ENCODE results near the gene EYA4.

Gene EYA4

GRCh38 chr6:133512410-133513016 is 271.4 kb downstream of the EYA4 start:
- DNase-seq (ENCODE audit: low read depth in 1 of 2, low spot score in 1 of 2), result peak; percentile 11 to 69
- no peak for TF ChIP-seq JUND (IDR thresholded peaks at IDR 0.05; ENCODE audit: low read depth)
- in situ Hi-C loops (cut with HindIII; ENCODE audit: low pct_unique_long_range_greater_than_20kb, low sequenced_read_pairs), result no loop called here

- in situ Hi-C loops (cut with HindIII; ENCODE audit: low pct_unique_long_range_greater_than_20kb, low sequenced_read_pairs), result no loop called here
- DNase-seq (ENCODE audit: low read depth in 1 of 2, low spot score in 1 of 2), result no peak
- no peak for TF ChIP-seq JUND (IDR thresholded peaks at IDR 0.05; ENCODE audit: low read depth)
Observed at GRCh38 chr6:133523816-133524215, 282.7 kb downstream of the EYA4 start.

DNA sequence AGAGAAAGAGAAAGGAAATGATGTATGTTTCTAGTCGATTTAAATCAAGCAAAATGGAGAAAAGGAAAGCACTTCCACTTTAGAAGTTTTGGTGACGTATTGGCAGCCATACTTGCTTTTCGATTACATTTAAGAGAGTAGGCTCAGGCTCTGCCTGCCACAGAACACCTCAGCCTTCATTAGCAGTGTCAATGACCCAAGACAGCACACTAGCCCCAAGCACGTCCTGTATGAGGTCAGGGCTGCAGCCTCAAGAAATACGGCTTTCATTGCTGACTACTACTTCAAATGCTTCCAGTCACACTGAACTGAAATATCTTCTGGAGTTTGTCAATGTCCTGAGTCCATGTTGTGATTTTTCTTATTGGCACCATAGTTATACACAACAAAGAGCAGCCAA is 285.3 kb downstream of the EYA4 start:
- no peak for TF ChIP-seq JUND (IDR thresholded peaks at IDR 0.05; ENCODE audit: low read depth)
- no peak for DNase-seq (ENCODE audit: low read depth in 1 of 2, low spot score in 1 of 2)
- in situ Hi-C loops (cut with HindIII; ENCODE audit: low pct_unique_long_range_greater_than_20kb, low sequenced_read_pairs), result no loop called here

DNA sequence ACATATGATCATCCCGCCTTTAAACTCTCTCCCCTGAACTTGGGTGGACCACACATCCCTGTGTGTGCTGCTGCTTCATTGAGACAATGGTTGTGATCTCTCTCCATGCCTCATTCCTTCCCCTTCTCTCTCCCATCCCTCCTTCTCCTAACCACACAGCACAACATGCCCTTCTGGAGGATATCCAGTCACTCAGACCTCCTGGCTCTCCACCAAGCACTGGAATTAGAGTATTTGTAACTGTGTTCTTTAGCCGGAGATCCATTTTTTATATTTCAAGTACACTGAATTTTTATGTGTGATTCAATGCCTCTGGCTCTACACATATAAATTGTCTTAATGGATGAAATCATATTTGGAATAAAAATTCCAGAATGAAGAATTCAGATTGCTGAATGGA is 287.4 kb downstream of the EYA4 start:
- in situ Hi-C loops (cut with HindIII; ENCODE audit: low pct_unique_long_range_greater_than_20kb, low sequenced_read_pairs), result no loop called here
- TF ChIP-seq JUND (IDR thresholded peaks at IDR 0.05; ENCODE audit: low read depth), result no peak
- DNase-seq (ENCODE audit: low read depth in 1 of 2, low spot score in 1 of 2), result no peak

GRCh38 chr6:133532908-133533307 is 291.8 kb downstream of the EYA4 start:
- in situ Hi-C loops (cut with HindIII; ENCODE audit: low pct_unique_long_range_greater_than_20kb, low sequenced_read_pairs), result no loop called here
- DNase-seq (ENCODE audit: low read depth in 1 of 2, low spot score in 1 of 2), result no peak
- no peak for TF ChIP-seq JUND (IDR thresholded peaks at IDR 0.05; ENCODE audit: low read depth)

- DNase-seq (ENCODE audit: low read depth in 1 of 2, low spot score in 1 of 2), result no peak
- no peak for TF ChIP-seq JUND (IDR thresholded peaks at IDR 0.05; ENCODE audit: low read depth)
- in situ Hi-C loops (cut with HindIII; ENCODE audit: low pct_unique_long_range_greater_than_20kb, low sequenced_read_pairs), result no loop called here
Observed at GRCh38 chr6:133539502-133540259, 298.5 kb downstream of the EYA4 start.

- DNase-seq (ENCODE audit: low read depth in 1 of 2, low spot score in 1 of 2), result no peak
- TF ChIP-seq JUND (IDR thresholded peaks at IDR 0.05; ENCODE audit: low read depth), result no peak
- in situ Hi-C loops (cut with HindIII; ENCODE audit: low pct_unique_long_range_greater_than_20kb, low sequenced_read_pairs), result no loop called here
Observed at GRCh38 chr6:133540361-133540760, 299.2 kb downstream of the EYA4 start.

DNA sequence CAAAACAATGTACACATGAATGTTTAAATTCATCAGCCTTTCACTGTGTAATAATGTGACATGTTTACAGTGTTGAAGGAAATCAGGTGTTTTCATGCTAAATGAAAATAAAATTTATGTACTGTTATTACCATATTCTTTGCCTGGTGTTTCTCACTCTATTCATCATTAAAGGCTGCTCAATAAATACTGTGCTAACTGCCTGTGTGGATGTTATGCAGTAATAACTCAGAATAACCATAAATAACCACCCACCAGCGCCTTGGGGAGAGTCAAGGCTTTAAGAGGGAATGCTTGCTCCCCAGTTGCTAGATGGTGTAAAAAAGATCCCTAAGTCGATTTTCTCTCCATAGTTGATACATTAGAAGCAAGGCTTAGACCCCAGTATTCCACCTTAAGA is 299.9 kb downstream of the EYA4 start:
- TF ChIP-seq JUND (IDR thresholded peaks at IDR 0.05; ENCODE audit: low read depth), result no peak
- in situ Hi-C loops (cut with HindIII; ENCODE audit: low pct_unique_long_range_greater_than_20kb, low sequenced_read_pairs), result no loop called here
- no peak for DNase-seq (ENCODE audit: low read depth in 1 of 2, low spot score in 1 of 2)

DNA sequence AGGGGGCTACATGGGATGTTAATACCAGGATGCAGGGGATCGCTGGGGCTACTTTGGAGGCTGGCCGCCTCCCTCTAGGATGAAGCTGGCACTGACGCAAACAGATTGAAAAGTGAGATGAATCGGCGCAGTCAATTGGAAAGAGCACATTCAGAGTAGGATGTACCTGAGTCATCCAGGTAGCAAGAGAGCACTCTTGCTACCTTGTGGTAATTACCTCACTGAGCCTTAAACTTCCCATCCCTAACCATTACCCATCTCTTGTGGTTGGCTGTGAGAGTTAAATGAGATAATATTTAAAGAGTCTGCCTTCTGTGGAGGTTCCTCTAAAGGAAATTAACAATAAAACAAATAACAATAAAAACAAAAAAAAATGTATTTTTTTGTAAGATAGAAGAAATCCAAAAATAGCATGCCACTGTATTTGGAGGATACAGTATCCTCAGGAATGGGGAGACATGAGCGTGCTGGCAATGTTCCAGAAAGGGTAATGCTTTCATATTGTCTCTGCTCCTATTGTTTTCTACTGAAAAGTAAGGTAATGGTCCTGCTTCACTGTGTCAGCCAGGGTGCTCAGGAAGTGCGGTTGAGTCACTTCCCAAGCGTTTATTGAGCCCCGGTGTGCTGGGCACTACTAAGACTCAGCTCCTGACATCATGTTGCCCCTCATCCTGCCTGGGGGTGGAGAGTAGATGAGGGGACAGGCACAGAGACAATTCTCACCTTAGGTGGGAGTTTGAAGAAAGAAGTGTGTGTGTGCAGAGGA is 301.1 kb downstream of the EYA4 start:
- no peak for DNase-seq (ENCODE audit: low read depth in 1 of 2, low spot score in 1 of 2)
- in situ Hi-C loops (cut with HindIII; ENCODE audit: low pct_unique_long_range_greater_than_20kb, low sequenced_read_pairs), result no loop called here
- no peak for TF ChIP-seq JUND (IDR thresholded peaks at IDR 0.05; ENCODE audit: low read depth)

DNA sequence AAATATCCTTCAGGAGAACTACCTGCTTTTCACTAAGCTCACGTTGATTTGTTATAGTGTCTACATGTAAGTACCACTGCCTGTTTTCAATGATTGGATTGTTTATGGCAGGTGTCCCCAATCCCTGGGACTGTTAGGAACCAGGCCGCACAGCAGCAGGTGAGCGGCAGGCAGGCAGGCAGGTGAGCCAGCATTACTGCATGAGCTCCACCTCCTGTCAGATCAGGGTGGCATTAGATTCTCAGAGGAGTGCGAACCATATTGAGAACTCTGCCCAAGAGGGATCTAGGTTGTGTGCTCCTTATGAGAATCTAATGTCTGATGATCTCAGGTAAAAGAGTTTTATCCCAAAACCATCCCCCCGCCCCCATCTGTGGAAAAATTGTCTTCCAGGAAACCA is 303.3 kb downstream of the EYA4 start:
- no peak for TF ChIP-seq JUND (IDR thresholded peaks at IDR 0.05; ENCODE audit: low read depth)
- in situ Hi-C loops (cut with HindIII; ENCODE audit: low pct_unique_long_range_greater_than_20kb, low sequenced_read_pairs), result no loop called here
- DNase-seq (ENCODE audit: low read depth in 1 of 2, low spot score in 1 of 2), result no peak

DNA sequence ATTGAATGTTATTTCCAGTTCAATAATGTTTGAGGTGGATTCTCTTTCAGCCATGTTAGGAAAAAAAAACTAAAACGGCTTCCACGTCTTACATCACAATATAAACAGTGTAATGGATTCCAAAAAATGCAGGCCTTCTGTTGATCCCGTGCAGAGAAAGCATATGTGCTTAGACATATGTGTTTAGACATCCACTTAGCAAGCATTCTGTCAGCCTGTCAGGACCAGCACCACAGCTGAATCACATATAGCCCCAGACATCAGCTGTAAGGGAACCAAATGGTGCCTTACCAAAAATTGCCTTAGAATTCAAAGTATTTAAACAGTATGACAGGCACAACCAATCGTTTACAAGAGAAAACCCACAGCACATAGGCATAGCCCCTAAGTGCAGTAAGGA is 304.9 kb downstream of the EYA4 start:
- in situ Hi-C loops (cut with HindIII; ENCODE audit: low pct_unique_long_range_greater_than_20kb, low sequenced_read_pairs), result no loop called here
- no peak for DNase-seq (ENCODE audit: low read depth in 1 of 2, low spot score in 1 of 2)
- TF ChIP-seq JUND (IDR thresholded peaks at IDR 0.05; ENCODE audit: low read depth), result no peak

DNA sequence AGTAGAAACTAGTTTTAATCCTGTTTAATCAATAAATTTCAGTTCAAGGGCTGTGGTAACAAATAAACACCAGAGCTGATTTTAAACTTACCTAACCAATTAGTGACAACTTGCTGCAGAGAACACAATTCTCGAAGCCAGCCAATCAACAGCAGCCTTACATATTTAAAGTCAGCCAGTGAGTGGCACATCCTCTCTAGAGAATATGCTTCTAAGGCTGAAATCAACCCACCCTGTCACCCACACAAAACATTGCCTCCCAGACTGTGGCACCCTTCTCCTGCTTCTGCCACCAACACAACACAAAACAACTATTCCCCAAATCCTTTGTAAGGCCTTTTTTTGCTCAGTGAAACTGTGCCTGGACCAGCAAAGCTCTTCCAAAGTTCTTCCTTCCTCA is 306.0 kb downstream of the EYA4 start:
- DNase-seq (ENCODE audit: low read depth in 1 of 2, low spot score in 1 of 2), result no peak
- no peak for TF ChIP-seq JUND (IDR thresholded peaks at IDR 0.05; ENCODE audit: low read depth)
- in situ Hi-C loops (cut with HindIII; ENCODE audit: low pct_unique_long_range_greater_than_20kb, low sequenced_read_pairs), result no loop called here
